NOMO-1 treated with DMSO at 0.1 percent for 48 hours (cell line): ENCODE data around the gene GTF2I.
"Not testable (repeated sequence)": the region's sequence is repeated elsewhere in the genome, so short reads cannot be mapped to it uniquely, and the experiment has no call there.

Experiments used
- DNase-seq: peaks from one replicate; lab custom pipeline; 2025; ENCODE audit not compliant: unreplicated experiment; lab: John Stamatoyannopoulos, UW

Gene GTF2I

GRCh38 chr7:74773760-74774750, 116.5 kb downstream of the GTF2I start, which contains the start of gene NCF1:
Gene NCF1, plus strand, starts transcription at chr7:74774011. Its CDS starts 21 bp downstream, at chr7:74774032.
- not testable (repeated sequence) for DNase-seq

- not testable (repeated sequence) for DNase-seq
These were observed 117.6 kb downstream of the GTF2I start for GRCh38 chr7:74775111-74775510.

GRCh38 chr7:74779053-74779452, 121.5 kb downstream of the GTF2I start:
- not testable (repeated sequence) for DNase-seq

GRCh38 chr7:74781746-74782145, 124.2 kb downstream of the GTF2I start:
- DNase-seq: not testable (repeated sequence)

GRCh38 chr7:74783595-74783994, 126.1 kb downstream of the GTF2I start:
- DNase-seq: not testable (repeated sequence)

- DNase-seq: peak; percentile 95
These were observed 131.0 kb downstream of the GTF2I start for GRCh38 chr7:74788369-74789150.

GRCh38 chr7:74789200-74789736, 131.8 kb downstream of the GTF2I start:
- DNase-seq: not testable (repeated sequence)

- DNase-seq: not testable (repeated sequence)
These were observed 140.5 kb downstream of the GTF2I start for GRCh38 chr7:74797848-74798622.

GRCh38 chr7:74798644-74799043, 141.1 kb downstream of the GTF2I start:
- not testable (repeated sequence) for DNase-seq
